HG03457 (cell line): ENCODE data around the gene SERPINB8.

Experiments
- ATAC-seq: cut with Tn5 transposase; IDR thresholded peaks from one replicate; pipeline ENCODE4 v1.9.1; 2021; ENCODE audit warnings: moderate number of reproducible peaks; ENCODE audit not compliant: unreplicated experiment

Gene SERPINB8

GRCh38 chr18:63964908-63965307, 5.0 kb upstream of the SERPINB8 start:
- no peak for ATAC-seq

- no peak for ATAC-seq
These were observed 4.1 kb upstream of the SERPINB8 start for GRCh38 chr18:63965716-63966330.

GRCh38 chr18:63970809-63971205, 926 bp downstream of the SERPINB8 start:
- ATAC-seq: no peak

GRCh38 chr18:63971320-63972001, 1.6 kb downstream of the SERPINB8 start:
- no peak for ATAC-seq

GRCh38 chr18:63972002-63972376, 2.1 kb downstream of the SERPINB8 start:
- no peak for ATAC-seq

GRCh38 chr18:63974991-63975390, 5.1 kb downstream of the SERPINB8 start:
- no peak for ATAC-seq

GRCh38 chr18:63975628-63976027, 5.7 kb downstream of the SERPINB8 start:
- ATAC-seq: no peak

- no peak for ATAC-seq
These were observed 7.2 kb downstream of the SERPINB8 start for GRCh38 chr18:63977040-63977439.

- ATAC-seq: no peak
These were observed 9.6 kb downstream of the SERPINB8 start for GRCh38 chr18:63979409-63979920.

GRCh38 chr18:63980027-63980426, 10.1 kb downstream of the SERPINB8 start:
- no peak for ATAC-seq

GRCh38 chr18:63980896-63981460, 11.1 kb downstream of the SERPINB8 start:
- no peak for ATAC-seq

GRCh38 chr18:63981719-63982118, 11.8 kb downstream of the SERPINB8 start:
- no peak for ATAC-seq

- no peak for ATAC-seq
These were observed 12.5 kb downstream of the SERPINB8 start for GRCh38 chr18:63982361-63982760.

GRCh38 chr18:63986885-63987284, 17.0 kb downstream of the SERPINB8 start:
- ATAC-seq: no peak

GRCh38 chr18:63987743-63988142, 17.9 kb downstream of the SERPINB8 start:
- no peak for ATAC-seq

- no peak for ATAC-seq
These were observed 22.9 kb downstream of the SERPINB8 start for GRCh38 chr18:63992751-63993150.

GRCh38 chr18:63994783-63995399, 25.0 kb downstream of the SERPINB8 start:
- ATAC-seq: no peak

GRCh38 chr18:63997041-63997440, 27.2 kb downstream of the SERPINB8 start:
- ATAC-seq: no peak

GRCh38 chr18:63997606-63998005, 27.7 kb downstream of the SERPINB8 start:
- ATAC-seq: no peak

- ATAC-seq: no peak
These were observed 30.0 kb downstream of the SERPINB8 start for GRCh38 chr18:63999871-64000270.

- no peak for ATAC-seq
These were observed 32.7 kb downstream of the SERPINB8 start for GRCh38 chr18:64002581-64002980.

GRCh38 chr18:64009305-64009704, 39.4 kb downstream of the SERPINB8 start:
- ATAC-seq: no peak
